ENCODE data around the gene INTS14.

DNA sequence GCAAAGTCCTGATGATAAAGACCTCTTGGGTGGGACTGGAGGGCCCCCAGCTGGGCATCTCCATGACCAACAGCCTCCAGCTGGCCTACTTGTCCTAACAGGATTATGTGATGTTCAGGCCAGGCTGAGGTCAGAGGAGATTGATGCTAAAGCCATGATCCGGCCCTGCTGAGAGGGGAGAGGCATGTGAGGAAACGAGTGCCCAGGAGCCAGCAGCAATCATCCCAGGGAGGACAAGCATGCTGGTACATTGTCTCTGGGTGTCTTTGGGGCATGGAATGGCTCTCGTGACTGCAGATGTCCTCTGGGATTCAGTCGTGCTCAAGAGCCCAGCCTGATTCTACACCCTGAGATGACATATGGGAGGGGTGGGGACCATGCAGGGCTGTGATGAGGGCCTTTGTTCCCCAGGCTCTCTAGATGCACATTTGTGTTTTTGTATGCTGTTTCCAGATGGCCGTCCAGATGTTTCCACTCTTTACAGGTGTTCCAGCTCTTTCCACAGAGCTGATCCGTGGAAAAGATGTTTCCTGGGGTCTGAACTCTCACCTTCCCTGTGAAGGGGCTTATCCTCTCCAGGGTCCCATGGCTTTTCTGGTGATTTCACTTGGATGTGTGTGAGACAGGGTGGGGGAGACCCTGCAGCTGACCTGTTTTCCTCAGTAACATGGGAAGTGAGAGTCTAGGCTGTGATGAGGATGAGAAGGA is 31.0 kb upstream of the INTS14 start:
- TF ChIP-seq, protein P1, sequence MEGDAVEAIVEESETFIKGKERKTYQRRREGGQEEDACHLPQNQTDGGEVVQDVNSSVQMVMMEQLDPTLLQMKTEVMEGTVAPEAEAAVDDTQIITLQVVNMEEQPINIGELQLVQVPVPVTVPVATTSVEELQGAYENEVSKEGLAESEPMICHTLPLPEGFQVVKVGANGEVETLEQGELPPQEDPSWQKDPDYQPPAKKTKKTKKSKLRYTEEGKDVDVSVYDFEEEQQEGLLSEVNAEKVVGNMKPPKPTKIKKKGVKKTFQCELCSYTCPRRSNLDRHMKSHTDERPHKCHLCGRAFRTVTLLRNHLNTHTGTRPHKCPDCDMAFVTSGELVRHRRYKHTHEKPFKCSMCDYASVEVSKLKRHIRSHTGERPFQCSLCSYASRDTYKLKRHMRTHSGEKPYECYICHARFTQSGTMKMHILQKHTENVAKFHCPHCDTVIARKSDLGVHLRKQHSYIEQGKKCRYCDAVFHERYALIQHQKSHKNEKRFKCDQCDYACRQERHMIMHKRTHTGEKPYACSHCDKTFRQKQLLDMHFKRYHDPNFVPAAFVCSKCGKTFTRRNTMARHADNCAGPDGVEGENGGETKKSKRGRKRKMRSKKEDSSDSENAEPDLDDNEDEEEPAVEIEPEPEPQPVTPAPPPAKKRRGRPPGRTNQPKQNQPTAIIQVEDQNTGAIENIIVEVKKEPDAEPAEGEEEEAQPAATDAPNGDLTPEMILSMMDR (IDR thresholded peaks at IDR 0.05; ENCODE audit: insufficient read depth, low read length), result no peak
- TF ChIP-seq GABPA (IDR thresholded peaks at IDR 0.05; ENCODE audit: low read depth) (no peak), POLR2AphosphoS5 (IDR thresholded peaks at IDR 0.05; ENCODE audit: low read depth) (no peak)
- TF ChIP-seq, protein P2, sequence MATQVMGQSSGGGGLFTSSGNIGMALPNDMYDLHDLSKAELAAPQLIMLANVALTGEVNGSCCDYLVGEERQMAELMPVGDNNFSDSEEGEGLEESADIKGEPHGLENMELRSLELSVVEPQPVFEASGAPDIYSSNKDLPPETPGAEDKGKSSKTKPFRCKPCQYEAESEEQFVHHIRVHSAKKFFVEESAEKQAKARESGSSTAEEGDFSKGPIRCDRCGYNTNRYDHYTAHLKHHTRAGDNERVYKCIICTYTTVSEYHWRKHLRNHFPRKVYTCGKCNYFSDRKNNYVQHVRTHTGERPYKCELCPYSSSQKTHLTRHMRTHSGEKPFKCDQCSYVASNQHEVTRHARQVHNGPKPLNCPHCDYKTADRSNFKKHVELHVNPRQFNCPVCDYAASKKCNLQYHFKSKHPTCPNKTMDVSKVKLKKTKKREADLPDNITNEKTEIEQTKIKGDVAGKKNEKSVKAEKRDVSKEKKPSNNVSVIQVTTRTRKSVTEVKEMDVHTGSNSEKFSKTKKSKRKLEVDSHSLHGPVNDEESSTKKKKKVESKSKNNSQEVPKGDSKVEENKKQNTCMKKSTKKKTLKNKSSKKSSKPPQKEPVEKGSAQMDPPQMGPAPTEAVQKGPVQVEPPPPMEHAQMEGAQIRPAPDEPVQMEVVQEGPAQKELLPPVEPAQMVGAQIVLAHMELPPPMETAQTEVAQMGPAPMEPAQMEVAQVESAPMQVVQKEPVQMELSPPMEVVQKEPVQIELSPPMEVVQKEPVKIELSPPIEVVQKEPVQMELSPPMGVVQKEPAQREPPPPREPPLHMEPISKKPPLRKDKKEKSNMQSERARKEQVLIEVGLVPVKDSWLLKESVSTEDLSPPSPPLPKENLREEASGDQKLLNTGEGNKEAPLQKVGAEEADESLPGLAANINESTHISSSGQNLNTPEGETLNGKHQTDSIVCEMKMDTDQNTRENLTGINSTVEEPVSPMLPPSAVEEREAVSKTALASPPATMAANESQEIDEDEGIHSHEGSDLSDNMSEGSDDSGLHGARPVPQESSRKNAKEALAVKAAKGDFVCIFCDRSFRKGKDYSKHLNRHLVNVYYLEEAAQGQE (IDR thresholded peaks at IDR 0.05; ENCODE audit: insufficient replicate concordance, low read depth), result no peak
